SK-N-SH (cell line): ENCODE measurements around the gene SLC9A7.
A peak's percentile ranks its signal among the peaks of the same experiment; 100 is the strongest.

Experiments
- CTCF ChIP-seq: fragments of 200-600 bp; sonication (generic); IDR thresholded peaks from 2 replicates; pipeline ENCODE4 v1.6.1; 2017; ENCODE audit warnings: antibody characterized with exemption, mild to moderate bottlenecking, moderate library complexity
- MEF2A ChIP-seq: IDR thresholded peaks from 2 replicates; pipeline ENCODE4 v1.4.0; 2012; ENCODE audit warnings: low read depth, borderline replicate concordance
- POLR2AphosphoS5 ChIP-seq: IDR thresholded peaks from 2 replicates; pipeline ENCODE4 v1.6.1; 2012; ENCODE audit warnings: low read depth, low read length
- RAD21 ChIP-seq: IDR thresholded peaks from 2 replicates; pipeline ENCODE4 v1.6.1; 2012; ENCODE audit warnings: mild to moderate bottlenecking, low read length
- SIN3A ChIP-seq: IDR thresholded peaks from 2 replicates; pipeline ENCODE4 v1.6.1; 2012; ENCODE audit warnings: low read depth, mild to moderate bottlenecking, low read length, moderate library complexity, borderline replicate concordance
- TEAD4 ChIP-seq: IDR thresholded peaks from 2 replicates; pipeline ENCODE4 v1.4.0; 2012; ENCODE audit warnings: mild to moderate bottlenecking, borderline replicate concordance; ENCODE audit not compliant: insufficient read depth
- YY1 ChIP-seq: IDR thresholded peaks from 2 replicates; pipeline ENCODE4 v1.4.0; 2012; ENCODE audit warnings: low read depth, mild to moderate bottlenecking
- TF ChIP-seq, protein P1 (sequence below): fragments of 150-350 bp; IDR thresholded peaks from 2 replicates; pipeline ENCODE4 v1.6.1; 2017; ENCODE audit warnings: antibody characterized with exemption, low read length, low read depth, borderline replicate concordance
- TF ChIP-seq, protein P2 (sequence below): IDR thresholded peaks from 2 replicates; pipeline ENCODE4 v1.4.0; 2012; ENCODE audit warnings: low read depth, borderline replicate concordance

- TF ChIP-seq RAD21: no peak
- TF ChIP-seq TEAD4: peak; percentile 51; the same call in 1 of the 2 replicates
- TF ChIP-seq SIN3A: no peak
- no peak for TF ChIP-seq CTCF
- TF ChIP-seq, protein P1, sequence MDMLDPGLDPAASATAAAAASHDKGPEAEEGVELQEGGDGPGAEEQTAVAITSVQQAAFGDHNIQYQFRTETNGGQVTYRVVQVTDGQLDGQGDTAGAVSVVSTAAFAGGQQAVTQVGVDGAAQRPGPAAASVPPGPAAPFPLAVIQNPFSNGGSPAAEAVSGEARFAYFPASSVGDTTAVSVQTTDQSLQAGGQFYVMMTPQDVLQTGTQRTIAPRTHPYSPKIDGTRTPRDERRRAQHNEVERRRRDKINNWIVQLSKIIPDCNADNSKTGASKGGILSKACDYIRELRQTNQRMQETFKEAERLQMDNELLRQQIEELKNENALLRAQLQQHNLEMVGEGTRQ: no peak
- TF ChIP-seq, protein P2, sequence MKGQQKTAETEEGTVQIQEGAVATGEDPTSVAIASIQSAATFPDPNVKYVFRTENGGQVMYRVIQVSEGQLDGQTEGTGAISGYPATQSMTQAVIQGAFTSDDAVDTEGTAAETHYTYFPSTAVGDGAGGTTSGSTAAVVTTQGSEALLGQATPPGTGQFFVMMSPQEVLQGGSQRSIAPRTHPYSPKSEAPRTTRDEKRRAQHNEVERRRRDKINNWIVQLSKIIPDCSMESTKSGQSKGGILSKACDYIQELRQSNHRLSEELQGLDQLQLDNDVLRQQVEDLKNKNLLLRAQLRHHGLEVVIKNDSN: no peak
- TF ChIP-seq MEF2A: no peak
- no peak; the same call in 1 of the 2 replicates for TF ChIP-seq POLR2AphosphoS5
- TF ChIP-seq YY1: no peak
These were observed 11.9 kb upstream of the SLC9A7 start for GRCh38 chrX:46770817-46771163.
